ENCODE data around the gene TNN. TPM values are rescaled to one million over a fixed set of nuclear protein-coding genes. Genes with fewer than 3 reads are reported as not detected.

Gene TNN
- total RNA-seq, 4 donors from 2014 or later = 0.16 to 2.2 (median 0.63) TPM

DNA sequence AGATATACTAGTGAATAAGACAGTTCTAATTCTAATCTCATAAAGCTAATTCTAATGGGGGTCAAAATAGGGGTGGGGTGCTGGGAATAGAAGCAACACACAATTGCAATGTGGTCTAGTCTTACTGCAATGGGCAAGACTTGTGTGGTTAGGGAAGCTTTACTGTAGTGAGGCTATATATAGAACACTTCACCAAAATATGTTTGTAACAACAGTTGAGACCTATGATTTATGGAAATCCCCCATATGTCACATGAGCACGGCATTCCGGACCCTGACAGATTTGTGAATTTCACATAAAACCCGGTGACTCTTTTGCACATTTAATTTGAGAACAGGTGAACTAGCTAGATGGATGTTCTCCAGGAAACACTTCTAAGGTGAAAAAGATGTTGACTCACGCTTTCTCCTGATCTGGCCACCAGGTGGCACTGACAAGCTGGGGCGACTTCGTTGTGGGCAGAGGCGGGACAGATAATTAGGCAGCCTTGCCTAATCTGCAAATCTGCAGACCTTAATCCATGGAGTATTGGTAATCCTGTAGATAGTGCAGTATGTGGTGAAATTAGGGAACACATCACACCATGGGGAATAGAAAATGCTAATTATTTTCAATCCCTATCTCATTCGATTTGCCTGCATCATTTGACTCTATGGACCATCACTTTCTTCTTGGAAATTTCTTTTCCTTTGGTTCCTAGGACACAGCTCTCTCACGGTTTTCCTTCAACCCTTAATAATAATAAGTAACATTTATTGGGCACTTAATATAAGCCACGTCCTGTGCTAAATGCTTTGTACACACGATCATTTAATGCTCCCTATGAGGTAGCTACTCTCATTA lies 87.2 kb downstream of the TNN start:
- no peaks in the 10 kb centered on the region for H3K9me3 ChIP-seq
- peaks cover 17% of the 10 kb centered on the region for H3K27me3 ChIP-seq
- TF ChIP-seq EP300 (IDR thresholded peaks at IDR 0.05) (no peak), POLR2A (IDR thresholded peaks at IDR 0.05) (no peak), POLR2AphosphoS5 (IDR thresholded peaks at IDR 0.05) (no peak)
- TF ChIP-seq, protein P1, sequence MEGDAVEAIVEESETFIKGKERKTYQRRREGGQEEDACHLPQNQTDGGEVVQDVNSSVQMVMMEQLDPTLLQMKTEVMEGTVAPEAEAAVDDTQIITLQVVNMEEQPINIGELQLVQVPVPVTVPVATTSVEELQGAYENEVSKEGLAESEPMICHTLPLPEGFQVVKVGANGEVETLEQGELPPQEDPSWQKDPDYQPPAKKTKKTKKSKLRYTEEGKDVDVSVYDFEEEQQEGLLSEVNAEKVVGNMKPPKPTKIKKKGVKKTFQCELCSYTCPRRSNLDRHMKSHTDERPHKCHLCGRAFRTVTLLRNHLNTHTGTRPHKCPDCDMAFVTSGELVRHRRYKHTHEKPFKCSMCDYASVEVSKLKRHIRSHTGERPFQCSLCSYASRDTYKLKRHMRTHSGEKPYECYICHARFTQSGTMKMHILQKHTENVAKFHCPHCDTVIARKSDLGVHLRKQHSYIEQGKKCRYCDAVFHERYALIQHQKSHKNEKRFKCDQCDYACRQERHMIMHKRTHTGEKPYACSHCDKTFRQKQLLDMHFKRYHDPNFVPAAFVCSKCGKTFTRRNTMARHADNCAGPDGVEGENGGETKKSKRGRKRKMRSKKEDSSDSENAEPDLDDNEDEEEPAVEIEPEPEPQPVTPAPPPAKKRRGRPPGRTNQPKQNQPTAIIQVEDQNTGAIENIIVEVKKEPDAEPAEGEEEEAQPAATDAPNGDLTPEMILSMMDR (IDR thresholded peaks at IDR 0.05) = peak; percentile 78 to 83
- no peak for DNase-seq (ENCODE audit: low spot score in 2 of 2)
- 22% methylated on average over 11 of the region's 11 CpGs for WGBS
- no peak overlapping the region for H3K27ac ChIP-seq
- no peak overlapping the region for H3K4me3 ChIP-seq
- peaks cover 12% of the 10 kb centered on the region for H3K36me3 ChIP-seq
- H3K4me1 ChIP-seq = peaks cover 5% of the 10 kb centered on the region

DNA sequence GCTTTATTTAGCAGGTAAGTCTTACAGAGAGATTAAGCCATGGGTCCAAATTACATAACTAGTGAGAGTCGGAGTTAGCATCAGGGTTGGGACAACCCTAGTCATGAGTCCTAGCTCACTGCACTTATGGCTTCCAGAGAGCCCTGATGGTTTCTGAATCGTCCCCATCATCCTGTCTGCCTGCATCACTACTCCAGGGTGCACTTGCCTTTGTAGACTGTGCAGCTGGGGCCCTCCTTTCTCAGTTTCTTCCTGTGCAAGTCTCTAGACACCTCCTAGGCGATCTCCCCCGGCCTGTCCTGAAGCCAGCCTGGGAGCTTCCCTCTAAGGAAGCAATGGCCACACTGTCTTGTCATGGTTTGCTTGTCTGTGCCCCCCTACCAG lies 87.8 kb downstream of the TNN start:
- peaks cover 17% of the 10 kb centered on the region for H3K27me3 ChIP-seq
- H3K27ac ChIP-seq = no peak overlapping the region
- DNase-seq (ENCODE audit: low spot score in 2 of 2) = no peak
- no peak for TF ChIP-seq EP300 (IDR thresholded peaks at IDR 0.05)
- no peak for TF ChIP-seq POLR2AphosphoS5 (IDR thresholded peaks at IDR 0.05)
- no peak for TF ChIP-seq POLR2A (IDR thresholded peaks at IDR 0.05)
- TF ChIP-seq, protein P1 (IDR thresholded peaks at IDR 0.05) = no peak
- 82% methylated on average over 4 of the region's 4 CpGs for WGBS
- H3K4me1 ChIP-seq = peaks cover 5% of the 10 kb centered on the region
- H3K36me3 ChIP-seq = peaks cover 18% of the 10 kb centered on the region
- H3K4me3 ChIP-seq = no peak overlapping the region
- H3K9me3 ChIP-seq = no peaks in the 10 kb centered on the region

DNA sequence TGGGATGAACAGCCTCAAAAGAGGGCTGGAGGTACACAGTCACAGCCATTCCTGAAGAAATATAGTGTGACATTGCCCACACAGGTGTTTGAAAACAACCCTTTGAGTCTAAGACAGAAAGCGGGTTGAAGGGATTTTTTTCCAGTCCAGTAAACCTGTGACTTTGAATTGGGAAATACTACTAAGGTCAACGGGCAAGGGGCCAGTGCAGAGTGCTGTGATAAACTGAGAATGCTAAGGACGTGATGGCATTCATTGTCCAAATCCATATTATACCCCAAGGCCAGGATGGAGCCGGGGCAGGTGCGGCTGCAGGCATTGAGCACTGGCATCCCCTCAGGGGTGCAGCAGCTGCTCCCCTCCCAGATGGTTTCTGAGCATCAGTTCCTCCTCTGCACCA lies 88.3 kb downstream of the TNN start:
- peaks cover 23% of the 10 kb centered on the region for H3K36me3 ChIP-seq
- no peak for DNase-seq (ENCODE audit: low spot score in 2 of 2)
- H3K4me3 ChIP-seq = no peak overlapping the region
- H3K27ac ChIP-seq = no peak overlapping the region
- no peaks in the 10 kb centered on the region for H3K9me3 ChIP-seq
- peaks cover 5% of the 10 kb centered on the region for H3K4me1 ChIP-seq
- peaks cover 14% of the 10 kb centered on the region for H3K27me3 ChIP-seq
- TF ChIP-seq POLR2AphosphoS5 (IDR thresholded peaks at IDR 0.05) (no peak), POLR2A (IDR thresholded peaks at IDR 0.05) (no peak), EP300 (IDR thresholded peaks at IDR 0.05) (no peak)
- TF ChIP-seq, protein P1 (IDR thresholded peaks at IDR 0.05) = no peak
- 75% methylated on average over 5 of the region's 5 CpGs for WGBS

DNA sequence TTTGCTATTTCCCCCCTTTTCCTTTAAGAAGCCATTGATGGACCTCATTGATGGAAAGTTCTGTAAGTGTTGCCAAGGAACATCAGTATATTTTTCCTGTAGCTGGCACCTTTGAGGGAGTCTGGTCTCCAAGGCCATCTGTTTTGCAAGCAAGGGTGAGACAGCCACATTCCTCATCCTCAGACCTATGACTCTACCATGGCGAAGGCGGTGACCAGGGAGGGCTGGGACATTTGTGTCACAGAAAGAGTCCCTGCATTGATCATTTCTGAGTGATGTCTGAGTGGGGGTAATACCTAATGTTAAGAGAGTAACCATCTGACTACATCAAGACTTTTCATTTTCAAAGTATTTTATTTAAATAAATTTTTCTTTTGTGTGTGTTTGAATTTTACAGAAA lies 89.6 kb downstream of the TNN start:
- no peak for TF ChIP-seq EP300 (IDR thresholded peaks at IDR 0.05)
- TF ChIP-seq POLR2AphosphoS5 (IDR thresholded peaks at IDR 0.05) = no peak
- TF ChIP-seq, protein P1 (IDR thresholded peaks at IDR 0.05) = no peak
- no peak for TF ChIP-seq POLR2A (IDR thresholded peaks at IDR 0.05)
- DNase-seq (ENCODE audit: low spot score in 2 of 2) = no peak
- H3K27ac ChIP-seq = no peak overlapping the region
- no peaks in the 10 kb centered on the region for H3K9me3 ChIP-seq
- WGBS = 100% methylated on average over 2 of the region's 2 CpGs
- no peak overlapping the region for H3K4me3 ChIP-seq
- H3K36me3 ChIP-seq = peaks cover 26% of the 10 kb centered on the region
- H3K4me1 ChIP-seq = peaks cover 1% of the 10 kb centered on the region
- H3K27me3 ChIP-seq = peaks cover 11% of the 10 kb centered on the region

DNA sequence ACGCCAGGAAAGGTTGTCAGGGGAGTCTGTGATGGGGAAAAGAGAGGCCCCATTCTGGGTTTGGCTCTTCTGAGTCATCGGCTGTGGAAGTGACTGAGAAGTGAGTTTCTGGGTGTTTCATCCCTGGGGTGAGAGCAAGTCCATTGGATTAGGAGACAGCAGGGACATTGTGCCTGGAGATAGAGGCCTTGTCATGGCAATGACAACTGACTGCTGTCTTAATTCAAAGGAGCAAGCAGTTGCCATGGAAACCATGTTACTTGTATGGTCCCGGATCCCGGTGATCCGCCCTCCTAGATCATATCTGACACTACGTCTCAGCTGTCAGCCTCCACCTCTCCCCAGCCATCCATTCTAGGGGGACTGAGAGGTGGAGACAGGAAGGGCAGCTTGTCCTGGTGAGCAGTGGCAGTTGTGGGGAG lies 90.5 kb downstream of the TNN start:
- no peak overlapping the region for H3K4me3 ChIP-seq
- no peak overlapping the region for H3K27ac ChIP-seq
- 75% methylated on average over 6 of the region's 6 CpGs for WGBS
- DNase-seq (ENCODE audit: low spot score in 2 of 2) = no peak
- TF ChIP-seq POLR2A (IDR thresholded peaks at IDR 0.05) (no peak), POLR2AphosphoS5 (IDR thresholded peaks at IDR 0.05) (no peak), EP300 (IDR thresholded peaks at IDR 0.05) (no peak)
- TF ChIP-seq, protein P1 (IDR thresholded peaks at IDR 0.05) = no peak
- peaks cover 8% of the 10 kb centered on the region for H3K27me3 ChIP-seq
- H3K9me3 ChIP-seq = no peaks in the 10 kb centered on the region
- peaks cover 35% of the 10 kb centered on the region for H3K36me3 ChIP-seq
- H3K4me1 ChIP-seq = no peaks in the 10 kb centered on the region
